BLaER1 treated with 17β-estradiol and CSF1 and Interleukin-3, amounts not matched to agents 10 nM and 100 nM (cell line): ENCODE data around the gene FAM110A.
"Not testable (repeated sequence)": the region's sequence is repeated elsewhere in the genome, so short reads cannot be mapped to it uniquely, and the experiment has no call there.

ENCODE experiments used
- H3K27ac ChIP-seq, 11 experiments: shearing (Covaris generic); formaldehyde crosslinking; 2 replicates each; pipeline ENCODE4 v1.8.1; 2022
- H3K27me3 ChIP-seq, 11 experiments: shearing (Covaris generic); formaldehyde crosslinking; 2 replicates each; pipeline ENCODE4 v1.8.1; 2022
- H3K36me3 ChIP-seq, 11 experiments: shearing (Covaris generic); formaldehyde crosslinking; 2 replicates each; pipeline ENCODE4 v1.8.1; 2022
- H3K4me1 ChIP-seq, 10 experiments: shearing (Covaris generic); formaldehyde crosslinking; 2 replicates each; pipeline ENCODE4 v1.8.1; 2022
- H3K4me2 ChIP-seq, 11 experiments: shearing (Covaris generic); formaldehyde crosslinking; 2 replicates each; pipeline ENCODE4 v1.8.1; 2022
- H3K4me3 ChIP-seq, 10 experiments: shearing (Covaris generic); formaldehyde crosslinking; 2 replicates each; pipeline ENCODE4 v1.8.1; 2022
- H3K9ac ChIP-seq, 11 experiments: shearing (Covaris generic); formaldehyde crosslinking; 2 replicates each; pipeline ENCODE4 v1.8.1; 2022
- H3K9me3 ChIP-seq, 11 experiments: shearing (Covaris generic); formaldehyde crosslinking; replicated peaks in 1 of 11; 2 replicates each; pipeline ENCODE4 v1.8.1; 2022
- H4K20me1 ChIP-seq, 11 experiments: shearing (Covaris generic); formaldehyde crosslinking; 2 replicates each; pipeline ENCODE4 v1.8.1; 2022
- Cebpa-rat ChIP-seq, 11 experiments: shearing (Covaris generic); IDR thresholded peaks; 2 replicates each; pipeline ENCODE4 v1.8.1; 2022

The FAM110A gene

DNA sequence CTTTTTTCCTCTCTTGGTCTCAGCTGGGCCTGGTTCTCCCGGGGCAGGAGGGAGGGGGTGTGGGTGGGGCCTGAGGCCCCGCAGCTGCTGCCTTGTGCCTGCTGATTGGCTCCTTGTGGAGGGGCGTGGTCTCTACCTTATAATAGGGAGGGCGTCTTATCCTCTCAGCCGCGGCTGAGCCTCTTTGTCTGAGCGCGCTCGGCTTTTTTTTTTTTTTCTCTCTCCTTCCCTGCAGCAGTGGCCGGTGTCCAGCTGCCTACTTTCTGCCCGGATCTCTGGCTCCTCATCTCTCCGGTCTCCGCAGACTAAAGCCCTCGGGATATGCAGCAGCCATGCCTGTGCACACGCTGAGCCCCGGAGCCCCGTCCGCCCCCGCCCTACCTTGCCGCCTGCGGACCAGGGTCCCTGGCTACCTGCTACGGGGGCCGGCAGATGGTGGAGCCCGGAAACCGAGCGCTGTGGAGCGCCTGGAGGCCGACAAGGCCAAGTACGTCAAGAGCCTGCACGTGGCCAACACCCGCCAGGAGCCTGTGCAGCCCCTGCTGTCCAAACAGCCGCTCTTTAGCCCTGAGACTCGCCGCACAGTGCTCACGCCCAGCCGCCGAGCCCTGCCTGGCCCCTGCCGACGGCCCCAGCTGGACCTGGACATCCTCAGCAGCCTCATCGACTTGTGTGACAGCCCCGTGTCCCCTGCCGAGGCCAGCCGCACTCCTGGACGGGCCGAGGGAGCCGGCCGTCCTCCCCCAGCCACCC is 11.1 kb downstream of the FAM110A start:
- Histone ChIP-seq H3K27me3 (no peaks in the 10 kb centered on the region), H3K27ac (peak overlapping the region; percentile 46 to 81 (median 78); a peak in 21 of 22 replicates), H3K4me1 (peaks cover 60 to 83% (median 73%) of the 10 kb centered on the region in 10 experiments), H3K9me3 (no peaks in the 10 kb centered on the region), H3K36me3 (peaks cover 0 to 36% (median 0%) of the 10 kb centered on the region in 11 experiments; a peak in 8 of 22 replicates), H3K4me2 (peak overlapping the region; percentile 90 to 100 (median 100)), H3K4me3 (peak overlapping the region; percentile 47 to 87 (median 72)), H4K20me1 (peaks cover 19 to 92% (median 61%) of the 10 kb centered on the region in 11 experiments; a peak in 21 of 22 replicates), H3K9ac (peak overlapping the region; percentile 72 to 87 (median 82))
- no peak for TF ChIP-seq Cebpa-rat (IDR thresholded peaks at IDR 0.05)

GRCh38 chr20:845226-845868 is 11.8 kb downstream of the FAM110A start:
- H3K36me3 ChIP-seq = peaks cover 0 to 29% (median 0%) of the 10 kb centered on the region in 11 experiments; a peak in 6 of 22 replicates
- TF ChIP-seq Cebpa-rat (IDR thresholded peaks at IDR 0.05) = no peak
- no peaks in the 10 kb centered on the region for H3K27me3 ChIP-seq
- peak overlapping the region; percentile 46 to 81 (median 78) for H3K27ac ChIP-seq
- H3K4me1 ChIP-seq = peaks cover 62 to 82% (median 72%) of the 10 kb centered on the region in 10 experiments
- H3K4me3 ChIP-seq = peak overlapping the region; percentile 47 to 87 (median 72)
- H3K9ac ChIP-seq = peak overlapping the region; percentile 72 to 87 (median 82)
- no peaks in the 10 kb centered on the region for H3K9me3 ChIP-seq
- peak overlapping the region; percentile 90 to 100 (median 100) for H3K4me2 ChIP-seq
- H4K20me1 ChIP-seq = peaks cover 16 to 86% (median 61%) of the 10 kb centered on the region in 11 experiments; a peak in 21 of 22 replicates

DNA sequence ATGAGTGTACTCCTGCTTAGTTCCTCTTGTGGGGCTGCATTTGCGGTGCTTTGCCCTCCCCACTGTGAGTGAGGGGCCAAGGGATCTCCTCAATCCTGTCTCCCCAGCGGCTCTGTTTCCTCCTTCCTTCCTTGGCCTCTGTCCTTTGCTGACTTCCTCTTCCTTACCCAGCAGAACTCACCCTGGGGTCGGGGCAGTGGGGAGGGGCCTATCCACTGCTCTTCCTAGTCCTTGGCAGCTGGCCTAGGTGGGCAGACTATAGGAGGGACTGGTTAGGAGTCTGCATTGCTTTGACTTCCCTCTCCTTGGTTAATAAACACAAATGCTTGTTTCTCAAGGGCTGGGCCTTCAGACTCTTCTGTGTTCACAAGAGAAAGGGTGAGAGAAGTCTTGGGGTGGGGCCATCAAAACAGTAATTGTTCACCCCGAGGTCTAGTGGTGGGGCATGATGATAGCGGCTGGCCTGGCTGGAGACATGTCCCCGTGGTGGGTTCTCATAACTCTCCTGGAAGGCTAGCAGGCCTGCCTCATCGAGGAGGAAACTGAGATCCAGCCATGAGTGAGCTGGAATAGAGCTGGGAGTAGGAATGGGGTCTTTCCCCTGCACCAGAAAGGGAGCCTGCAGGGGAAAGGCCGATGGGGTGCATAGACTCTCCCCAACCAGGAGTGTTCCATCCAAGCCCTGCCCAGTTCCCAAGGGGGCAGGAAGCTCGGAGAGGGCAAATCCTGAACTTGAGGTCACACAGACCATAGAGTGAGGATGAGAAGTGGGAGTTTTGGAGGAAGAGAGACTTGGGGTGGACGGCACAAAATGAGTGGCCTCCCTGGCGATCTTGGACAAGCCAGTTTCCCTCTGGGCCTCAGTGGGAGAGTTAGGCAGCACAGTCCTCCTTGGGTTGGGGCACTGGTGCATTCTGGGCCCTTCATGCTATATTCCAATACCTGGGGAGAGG is 12.7 kb downstream of the FAM110A start:
- H4K20me1 ChIP-seq = peaks cover 16 to 83% (median 57%) of the 10 kb centered on the region in 11 experiments; a peak in 21 of 22 replicates
- H3K4me2 ChIP-seq = peak overlapping the region; percentile 90 to 100 (median 100)
- no peaks in the 10 kb centered on the region for H3K9me3 ChIP-seq
- H3K9ac ChIP-seq = peak overlapping the region; percentile 72 to 87 (median 82)
- peak overlapping the region; percentile 47 to 87 (median 72) for H3K4me3 ChIP-seq
- peaks cover 58 to 75% (median 67%) of the 10 kb centered on the region in 10 experiments for H3K4me1 ChIP-seq
- TF ChIP-seq Cebpa-rat (IDR thresholded peaks at IDR 0.05) = no peak
- peak overlapping the region; percentile 46 to 81 (median 78) for H3K27ac ChIP-seq
- peaks cover 0 to 23% (median under 1%) of the 10 kb centered on the region in 11 experiments; a peak in 5 of 22 replicates for H3K36me3 ChIP-seq
- no peaks in the 10 kb centered on the region for H3K27me3 ChIP-seq

DNA sequence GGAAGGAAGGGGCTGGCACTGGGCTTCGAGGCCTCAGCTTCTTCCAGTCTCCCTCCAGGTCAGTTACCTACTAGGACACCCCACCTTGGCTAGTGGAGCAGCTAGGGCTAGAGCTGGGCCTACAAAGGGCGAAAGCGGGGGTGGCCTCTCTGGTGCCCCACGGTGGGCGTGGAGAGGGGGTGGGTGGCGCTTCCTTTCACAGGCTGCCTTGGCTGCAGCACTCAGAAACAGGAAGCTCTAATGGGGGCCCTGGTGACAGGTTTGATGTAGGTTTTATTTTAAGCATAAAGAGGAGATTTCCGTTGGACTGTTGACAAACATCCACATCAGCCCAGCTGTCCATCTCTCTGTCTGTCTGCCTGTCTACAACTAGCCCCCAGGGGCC is 13.4 kb downstream of the FAM110A start:
- TF ChIP-seq Cebpa-rat (IDR thresholded peaks at IDR 0.05) = no peak
- Histone ChIP-seq H3K9me3 (no peaks in the 10 kb centered on the region), H3K36me3 (peaks cover 0 to 23% (median 4%) of the 10 kb centered on the region in 11 experiments; a peak in 7 of 22 replicates), H3K27me3 (no peaks in the 10 kb centered on the region), H4K20me1 (peaks cover 16 to 83% (median 52%) of the 10 kb centered on the region in 11 experiments; a peak in 21 of 22 replicates), H3K4me1 (peaks cover 52 to 69% (median 62%) of the 10 kb centered on the region in 10 experiments), H3K4me2 (peak overlapping the region; percentile 90 to 100 (median 100)), H3K9ac (peak overlapping the region; percentile 72 to 87 (median 82); a peak in 20 of 22 replicates), H3K27ac (peak overlapping the region; percentile 1 to 81 (median 78); a peak in 21 of 22 replicates), H3K4me3 (peak overlapping the region; percentile 47 to 87 (median 72); a peak in 18 of 20 replicates)

- Histone ChIP-seq H3K4me1 (peaks cover 52 to 62% (median 58%) of the 10 kb centered on the region in 10 experiments), H4K20me1 (peaks cover 16 to 83% (median 44%) of the 10 kb centered on the region in 11 experiments; a peak in 21 of 22 replicates), H3K27me3 (no peaks in the 10 kb centered on the region), H3K9ac (peak overlapping the region in 8 of 11 experiments; percentile 41 to 87 (median 82); a peak in 12 of 22 replicates), H3K36me3 (peaks cover 0 to 24% (median 4%) of the 10 kb centered on the region in 11 experiments; a peak in 7 of 22 replicates), H3K4me2 (peak overlapping the region; percentile 90 to 100 (median 100); a peak in 21 of 22 replicates), H3K27ac (peak overlapping the region in 9 of 11 experiments; percentile 22 to 81 (median 78); a peak in 15 of 22 replicates), H3K4me3 (peak overlapping the region in 2 of 10 experiments; percentile 72 to 73; a peak in 3 of 20 replicates), H3K9me3 (no peaks in the 10 kb centered on the region)
- TF ChIP-seq Cebpa-rat (IDR thresholded peaks at IDR 0.05) = no peak
Observed at GRCh38 chr20:848193-848592, 14.7 kb downstream of the FAM110A start.

GRCh38 chr20:848731-849130 is 15.2 kb downstream of the FAM110A start:
- H3K4me3 ChIP-seq, H3K27me3 ChIP-seq, H3K9me3 ChIP-seq: not testable (repeated sequence)
- H4K20me1 ChIP-seq = peaks cover 16 to 83% (median 39%) of the 10 kb centered on the region in 11 experiments; a peak in 21 of 22 replicates
- peaks cover 51 to 62% (median 55%) of the 10 kb centered on the region in 10 experiments for H3K4me1 ChIP-seq
- H3K4me2 ChIP-seq = peak overlapping the region in 9 of 11 experiments; percentile 99 to 100 (median 100); a peak in 16 of 22 replicates
- H3K27ac ChIP-seq = peak overlapping the region in 7 of 11 experiments; percentile 22 to 81 (median 78); a peak in 9 of 22 replicates
- peaks cover 0 to 24% (median 4%) of the 10 kb centered on the region in 11 experiments; a peak in 8 of 22 replicates for H3K36me3 ChIP-seq
- H3K9ac ChIP-seq = peak overlapping the region in 3 of 11 experiments; percentile 82 to 87 (median 83); a peak in 2 of 22 replicates

DNA sequence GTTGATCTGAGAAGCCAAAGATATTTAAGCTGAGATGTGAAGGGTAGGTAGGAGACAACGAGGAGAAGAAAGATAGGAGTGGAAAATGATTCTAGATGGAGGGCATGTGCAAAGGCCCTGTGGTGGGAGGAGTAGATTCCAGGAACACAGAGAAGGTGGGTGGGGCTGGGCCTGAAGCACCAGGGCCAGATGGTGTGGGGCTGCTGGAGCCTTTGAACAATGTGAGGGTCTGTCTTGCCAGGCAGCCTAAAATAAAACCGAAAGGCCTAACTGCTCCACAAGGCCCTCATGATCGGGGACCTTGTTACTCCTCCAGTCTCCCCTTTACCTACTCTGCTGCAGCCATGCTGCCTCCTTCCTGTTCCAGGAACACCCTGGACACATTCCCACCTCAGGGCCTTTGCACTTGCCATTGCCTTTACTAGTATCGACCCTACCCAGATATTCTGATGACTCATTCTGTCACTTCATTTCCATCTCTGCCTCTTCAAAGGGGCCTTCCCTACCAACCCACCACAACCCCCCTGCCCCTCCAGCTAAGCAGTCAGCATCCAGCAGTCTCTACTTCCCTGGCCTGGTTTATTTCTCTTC is 20.0 kb downstream of the FAM110A start:
- no peak overlapping the region for H3K4me3 ChIP-seq
- H3K9ac ChIP-seq = no peak overlapping the region
- H3K9me3 ChIP-seq = no peaks in the 10 kb centered on the region
- peaks cover 35 to 50% (median 40%) of the 10 kb centered on the region in 10 experiments for H3K4me1 ChIP-seq
- H3K27me3 ChIP-seq = no peaks in the 10 kb centered on the region
- H3K36me3 ChIP-seq = peaks cover 0 to 32% (median 4%) of the 10 kb centered on the region in 11 experiments; a peak in 8 of 22 replicates
- no peak overlapping the region for H3K27ac ChIP-seq
- TF ChIP-seq Cebpa-rat (IDR thresholded peaks at IDR 0.05) = no peak
- peaks cover 0 to 79% (median 33%) of the 10 kb centered on the region in 11 experiments; a peak in 14 of 22 replicates for H4K20me1 ChIP-seq
- H3K4me2 ChIP-seq = peak overlapping the region in 4 of 11 experiments; percentile 47 to 79 (median 63); a peak in 3 of 22 replicates
